ENCODE results near the gene ATP8B2.

Gene ATP8B2

DNA sequence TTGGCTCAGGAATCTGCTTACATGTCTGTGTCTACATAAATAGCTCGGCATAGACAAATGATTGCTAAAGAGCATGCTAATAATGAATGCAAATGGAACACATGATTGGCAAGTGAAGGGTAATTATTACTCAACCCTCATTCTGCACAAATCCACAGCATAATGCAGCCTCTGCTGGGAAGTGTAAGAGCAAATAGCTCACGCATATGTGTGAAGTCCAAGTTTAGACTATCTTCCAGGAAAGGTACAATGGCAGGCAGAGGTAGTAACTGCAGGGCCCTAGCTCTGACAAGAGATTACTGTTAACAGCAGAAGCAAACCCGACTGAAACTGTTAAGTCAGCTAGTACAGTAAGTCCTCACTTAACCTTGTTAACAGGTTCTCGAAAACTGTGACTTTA lies 72.8 kb downstream of the ATP8B2 start:
- TF ChIP-seq, protein P1, sequence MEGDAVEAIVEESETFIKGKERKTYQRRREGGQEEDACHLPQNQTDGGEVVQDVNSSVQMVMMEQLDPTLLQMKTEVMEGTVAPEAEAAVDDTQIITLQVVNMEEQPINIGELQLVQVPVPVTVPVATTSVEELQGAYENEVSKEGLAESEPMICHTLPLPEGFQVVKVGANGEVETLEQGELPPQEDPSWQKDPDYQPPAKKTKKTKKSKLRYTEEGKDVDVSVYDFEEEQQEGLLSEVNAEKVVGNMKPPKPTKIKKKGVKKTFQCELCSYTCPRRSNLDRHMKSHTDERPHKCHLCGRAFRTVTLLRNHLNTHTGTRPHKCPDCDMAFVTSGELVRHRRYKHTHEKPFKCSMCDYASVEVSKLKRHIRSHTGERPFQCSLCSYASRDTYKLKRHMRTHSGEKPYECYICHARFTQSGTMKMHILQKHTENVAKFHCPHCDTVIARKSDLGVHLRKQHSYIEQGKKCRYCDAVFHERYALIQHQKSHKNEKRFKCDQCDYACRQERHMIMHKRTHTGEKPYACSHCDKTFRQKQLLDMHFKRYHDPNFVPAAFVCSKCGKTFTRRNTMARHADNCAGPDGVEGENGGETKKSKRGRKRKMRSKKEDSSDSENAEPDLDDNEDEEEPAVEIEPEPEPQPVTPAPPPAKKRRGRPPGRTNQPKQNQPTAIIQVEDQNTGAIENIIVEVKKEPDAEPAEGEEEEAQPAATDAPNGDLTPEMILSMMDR (IDR thresholded peaks at IDR 0.05) = no peak
- H3K4me1 ChIP-seq (ENCODE audit: control insufficient read depth in 1 of 2, insufficient read depth in 1 of 2, low read depth in 1 of 2, low read length in 1 of 2) = peaks cover 44 to 47% of the 10 kb centered on the region in 2 experiments
- H3K4me3 ChIP-seq (ENCODE audit: low read depth in 1 of 2, low read length in 1 of 2) = no peak overlapping the region
- H3K27me3 ChIP-seq = no peaks in the 10 kb centered on the region
- H3K36me3 ChIP-seq = no peaks in the 10 kb centered on the region
- H3K27ac ChIP-seq = peak overlapping the region; percentile 21
- no peaks in the 10 kb centered on the region for H3K9me3 ChIP-seq

DNA sequence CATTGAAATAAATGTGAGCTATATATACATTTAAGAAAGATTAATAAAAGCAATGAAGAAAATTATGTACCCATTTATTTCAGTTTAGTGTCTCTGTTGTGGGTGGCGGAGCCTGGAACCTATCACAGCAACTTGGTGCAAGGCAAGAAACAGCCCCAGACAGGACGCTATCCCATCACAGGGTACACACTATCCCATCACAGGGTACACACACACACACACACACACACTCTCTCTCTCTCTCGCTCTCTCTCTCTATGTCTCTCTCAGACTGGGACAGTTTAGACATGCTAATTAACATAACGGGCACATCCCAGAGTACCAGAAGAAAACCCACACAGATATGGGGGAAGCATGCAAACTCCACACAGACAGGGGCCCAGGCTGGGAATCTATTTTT lies 73.4 kb downstream of the ATP8B2 start:
- H3K9me3 ChIP-seq = no peaks in the 10 kb centered on the region
- H3K27ac ChIP-seq = peak overlapping the region; percentile 21
- peaks cover 49 to 53% of the 10 kb centered on the region in 2 experiments for H3K4me1 ChIP-seq (ENCODE audit: control insufficient read depth in 1 of 2, insufficient read depth in 1 of 2, low read depth in 1 of 2, low read length in 1 of 2)
- no peak overlapping the region for H3K4me3 ChIP-seq (ENCODE audit: low read depth in 1 of 2, low read length in 1 of 2)
- H3K27me3 ChIP-seq = no peaks in the 10 kb centered on the region
- TF ChIP-seq, protein P1 (IDR thresholded peaks at IDR 0.05) = no peak
- H3K36me3 ChIP-seq = no peaks in the 10 kb centered on the region

DNA sequence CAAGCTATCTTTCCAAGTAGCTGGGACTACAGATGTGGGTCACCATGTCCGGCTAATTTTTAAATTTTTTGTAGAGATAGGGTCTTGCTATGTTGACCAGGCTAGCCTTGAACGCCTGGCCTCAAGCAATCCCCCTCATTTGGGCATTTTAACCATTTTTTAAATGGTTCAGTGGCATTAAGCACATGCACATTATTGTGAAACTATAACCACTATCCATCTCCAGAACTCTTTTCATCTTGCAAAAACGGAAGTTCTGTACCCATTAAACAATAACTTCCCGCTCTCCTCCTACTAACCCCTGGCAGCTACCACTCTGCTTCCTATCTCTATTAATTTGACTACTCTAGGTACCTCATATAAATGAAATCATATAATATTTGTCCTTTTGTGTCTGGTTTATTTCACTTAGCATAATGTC lies 75.1 kb downstream of the ATP8B2 start:
- TF ChIP-seq, protein P1 (IDR thresholded peaks at IDR 0.05) = no peak
- H3K36me3 ChIP-seq = no peaks in the 10 kb centered on the region
- peak overlapping the region; percentile 99 for H3K27ac ChIP-seq
- no peaks in the 10 kb centered on the region for H3K9me3 ChIP-seq
- peaks cover 63 to 70% of the 10 kb centered on the region in 2 experiments for H3K4me1 ChIP-seq (ENCODE audit: control insufficient read depth in 1 of 2, insufficient read depth in 1 of 2, low read depth in 1 of 2, low read length in 1 of 2)
- H3K4me3 ChIP-seq (ENCODE audit: low read depth in 1 of 2, low read length in 1 of 2) = peak overlapping the region in 1 of 2 experiments; percentile 2
- no peaks in the 10 kb centered on the region for H3K27me3 ChIP-seq

Data from neutrophil (primary cell).